ENCODE results near the gene KCTD15. TPM values are rescaled to one million over a fixed set of nuclear protein-coding genes. Genes with fewer than 3 reads are reported as not detected.
"Not testable (repeated sequence)": the region's sequence is repeated elsewhere in the genome, so short reads cannot be mapped to it uniquely, and the experiment has no call there.

The KCTD15 gene
- total RNA-seq, 2 donors from 2014 or later: 57.5 to 72.2 TPM

- no peak for TF ChIP-seq CTCF (IDR thresholded peaks at IDR 0.05)
- Histone ChIP-seq H3K27me3 (replicated peaks; ENCODE audit: insufficient read depth) (no peaks in the 10 kb centered on the region), H3K9me3 (no peaks in the 10 kb centered on the region), H3K4me1 (ENCODE audit: control insufficient read depth in 1 of 2, low read depth in 2 of 2) (peaks cover 0 to 3% of the 10 kb centered on the region in 2 donors), H3K4me3 (no peak overlapping the region), H3K36me3 (peaks cover 23% of the 10 kb centered on the region), H3K27ac (no peak overlapping the region)
- ATAC-seq (ENCODE audit: insufficient number of reproducible peaks, low FRiP score, low read depth): no peak
- DNase-seq (ENCODE audit: low spot score): no peak
Measured at GRCh38 chr19:33814181-33815165, 17.8 kb downstream of the KCTD15 start.

DNA sequence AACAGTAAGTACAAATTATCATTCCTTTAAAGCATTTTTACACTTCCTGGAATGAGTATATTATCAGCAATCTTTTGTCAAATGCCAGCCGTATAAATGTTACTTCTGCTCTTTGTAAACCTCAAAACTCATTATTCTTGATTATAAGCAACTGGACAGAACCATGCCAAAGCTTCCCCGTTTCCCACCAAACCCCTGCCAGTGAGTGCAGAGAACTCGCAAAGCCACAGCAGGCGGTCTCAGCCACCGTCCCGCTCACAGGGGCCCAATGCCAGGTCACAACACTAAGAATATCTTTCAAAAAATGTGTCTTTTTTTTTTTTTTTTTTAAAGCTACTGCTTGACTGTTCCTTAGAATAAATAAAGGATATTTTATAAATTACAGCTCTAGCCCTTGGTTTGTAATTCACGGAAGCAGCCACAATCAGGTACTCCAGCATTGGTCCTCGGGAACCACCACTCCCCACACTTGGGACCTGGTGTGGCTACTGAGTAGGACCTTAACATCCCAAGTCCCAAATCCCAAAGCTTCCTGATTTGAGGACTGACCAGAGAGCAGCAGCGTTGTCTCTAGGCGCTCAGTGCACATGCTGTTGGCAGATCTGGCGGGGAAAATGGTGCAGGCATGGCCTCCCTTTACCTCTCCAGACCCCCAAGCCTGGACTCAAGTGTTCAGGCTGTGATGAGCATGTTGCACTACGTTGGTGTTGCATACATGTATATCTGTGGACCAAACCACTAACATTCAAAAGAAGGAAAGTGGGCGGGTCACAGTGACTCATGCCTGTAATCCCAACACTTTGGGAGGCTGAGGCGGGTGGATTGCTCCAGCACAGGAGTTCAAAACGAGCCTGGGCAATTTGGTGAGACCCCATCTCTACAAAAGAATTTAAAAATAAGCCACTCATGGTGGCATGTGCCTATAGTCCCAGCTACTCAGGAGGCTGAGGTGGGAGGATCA, 19.0 kb downstream of the KCTD15 start:
- Histone ChIP-seq H3K36me3 (peaks cover 19% of the 10 kb centered on the region), H3K27me3 (replicated peaks; ENCODE audit: insufficient read depth) (no peaks in the 10 kb centered on the region), H3K4me1 (ENCODE audit: control insufficient read depth in 1 of 2, low read depth in 2 of 2) (peaks cover 2 to 14% of the 10 kb centered on the region in 2 donors), H3K4me3 (no peak overlapping the region), H3K9me3 (no peaks in the 10 kb centered on the region), H3K27ac (no peak overlapping the region)
- no peak for TF ChIP-seq CTCF (IDR thresholded peaks at IDR 0.05)
- DNase-seq (ENCODE audit: low spot score) (no peak), ATAC-seq (ENCODE audit: insufficient number of reproducible peaks, low FRiP score, low read depth) (no peak)

DNA sequence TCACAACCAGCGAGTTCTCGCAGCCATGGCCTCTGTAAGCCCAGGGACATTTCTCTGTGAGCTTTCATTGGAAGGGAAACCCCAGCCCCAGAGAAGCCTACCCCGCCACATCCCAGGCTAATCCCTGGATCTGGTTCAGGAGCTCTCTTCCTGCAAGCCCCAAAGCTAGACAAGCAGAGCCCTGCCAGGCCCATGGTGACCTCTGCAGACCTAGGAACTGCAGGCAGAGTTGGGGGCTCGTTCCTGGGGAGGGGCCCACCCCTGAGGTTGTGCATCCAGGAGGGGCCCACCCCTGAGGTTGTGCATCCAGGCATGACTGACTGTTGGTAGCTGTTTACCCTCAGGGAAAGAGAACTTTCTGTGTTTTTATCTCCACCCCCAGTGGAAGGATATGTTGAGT, 21.7 kb downstream of the KCTD15 start:
- Histone ChIP-seq H3K4me1 (ENCODE audit: control insufficient read depth in 1 of 2, low read depth in 2 of 2) (peaks cover 5 to 16% of the 10 kb centered on the region in 2 donors), H3K27me3 (replicated peaks; ENCODE audit: insufficient read depth) (no peaks in the 10 kb centered on the region), H3K4me3 (no peak overlapping the region), H3K36me3 (no peaks in the 10 kb centered on the region), H3K27ac (no peak overlapping the region), H3K9me3 (no peaks in the 10 kb centered on the region)
- no peak for TF ChIP-seq CTCF (IDR thresholded peaks at IDR 0.05)
- ATAC-seq (ENCODE audit: insufficient number of reproducible peaks, low FRiP score, low read depth): no peak
- no peak for DNase-seq (ENCODE audit: low spot score)

GRCh38 chr19:33819078-33819477, 22.4 kb downstream of the KCTD15 start:
- ATAC-seq (ENCODE audit: insufficient number of reproducible peaks, low FRiP score, low read depth); H3K36me3 ChIP-seq; H3K9me3 ChIP-seq; H3K27ac ChIP-seq; H3K27me3 ChIP-seq (replicated peaks; ENCODE audit: insufficient read depth); DNase-seq (ENCODE audit: low spot score); H3K4me3 ChIP-seq: not testable (repeated sequence)
- peaks cover 5 to 16% of the 10 kb centered on the region in 2 donors for H3K4me1 ChIP-seq (ENCODE audit: control insufficient read depth in 1 of 2, low read depth in 2 of 2)

GRCh38 chr19:33819506-33819879, 22.8 kb downstream of the KCTD15 start:
- no peak for TF ChIP-seq CTCF (IDR thresholded peaks at IDR 0.05)
- no peak for ATAC-seq (ENCODE audit: insufficient number of reproducible peaks, low FRiP score, low read depth)
- no peaks in the 10 kb centered on the region for H3K36me3 ChIP-seq
- peaks cover 5 to 16% of the 10 kb centered on the region in 2 donors for H3K4me1 ChIP-seq (ENCODE audit: control insufficient read depth in 1 of 2, low read depth in 2 of 2)
- H3K27me3 ChIP-seq (replicated peaks; ENCODE audit: insufficient read depth): no peaks in the 10 kb centered on the region
- H3K9me3 ChIP-seq: no peaks in the 10 kb centered on the region
- DNase-seq (ENCODE audit: low spot score): no peak
- H3K4me3 ChIP-seq: peak overlapping the region; percentile 73
- peak overlapping the region; percentile 31 to 52 for H3K27ac ChIP-seq

All from thoracic aorta (tissue), 2 donors.